Smooth muscle cell (in vitro differentiated cells): ENCODE results near the gene SGK1. TPM values are rescaled to one million over a fixed set of nuclear protein-coding genes. Genes with fewer than 3 reads are reported as not detected.
A peak's percentile ranks its signal among the peaks of the same experiment; 100 is the strongest.

Source experiments
- DNase-seq: peaks from one replicate; lab custom pipeline; 2025; ENCODE audit not compliant: unreplicated experiment; lab: John Stamatoyannopoulos, UW
- H2AFZ ChIP-seq: fragments of 200-600 bp; sonication (generic); 2 replicates; pipeline ENCODE4 v1.6.0; 2016; ENCODE audit warnings: antibody characterized with exemption, low read depth, mild to moderate bottlenecking
- H3F3A ChIP-seq: fragments of 200-600 bp; sonication (generic); 2 replicates; pipeline ENCODE4 v1.6.0; 2017; ENCODE audit warnings: antibody characterized with exemption, low read depth
- H3K27ac ChIP-seq: fragments of 200-600 bp; sonication (generic); 2 replicates; pipeline ENCODE4 v1.5.1; 2016; ENCODE audit warnings: low read depth, mild to moderate bottlenecking
- H3K27me3 ChIP-seq: fragments of 200-600 bp; sonication (generic); 2 replicates; pipeline ENCODE4 v1.6.1; 2016; ENCODE audit warnings: low read depth, mild to moderate bottlenecking
- H3K36me3 ChIP-seq: fragments of 200-600 bp; sonication (generic); 2 replicates; pipeline ENCODE4 v1.5.1; 2016; ENCODE audit warnings: low read depth
- H3K4me1 ChIP-seq: fragments of 200-600 bp; sonication (generic); 2 replicates; pipeline ENCODE4 v1.5.1; 2016; ENCODE audit warnings: low read depth
- H3K4me2 ChIP-seq: fragments of 200-600 bp; sonication (generic); 2 replicates; pipeline ENCODE4 v1.6.0; 2016; ENCODE audit warnings: mild to moderate bottlenecking
- H3K4me3 ChIP-seq: fragments of 200-600 bp; sonication (generic); 2 replicates; pipeline ENCODE4 v1.5.1; 2016; ENCODE audit warnings: mild to moderate bottlenecking
- H3K79me2 ChIP-seq: fragments of 200-600 bp; sonication (generic); 2 replicates; pipeline ENCODE4 v1.6.0; 2016; ENCODE audit warnings: low read depth, mild to moderate bottlenecking
- H3K9ac ChIP-seq: fragments of 200-600 bp; sonication (generic); 2 replicates; pipeline ENCODE4 v1.6.0; 2016; ENCODE audit warnings: low read depth
- H3K9me3 ChIP-seq: fragments of 200-600 bp; sonication (generic); replicated peaks from 2 replicates; pipeline ENCODE4 v1.5.1; 2016; ENCODE audit warnings: low read depth
- H4K20me1 ChIP-seq: fragments of 200-600 bp; sonication (generic); 2 replicates; pipeline ENCODE4 v1.6.0; 2016; ENCODE audit warnings: low read depth
- CTCF ChIP-seq: fragments of 200-600 bp; sonication (generic); IDR thresholded peaks from 2 replicates; pipeline ENCODE4 v1.5.1; 2017; ENCODE audit warnings: borderline replicate concordance, mild to moderate bottlenecking, antibody characterized with exemption; ENCODE audit not compliant: insufficient read depth, poor library complexity, severe bottlenecking
- WGBS: methylation state at CpG from one replicate; pipeline ENCODE4 v1.1.7; 2016; ENCODE audit warnings: low lambda C conversion rate; 5-methylcytosine and 5-hydroxymethylcytosine counted together
- polyA plus RNA-seq: library from polyadenylated mRNA; unstranded; fragments of >200 nt; fragmentation: Nextera tagmentation; extraction: Ambion mirVana; gene quantifications from 2 replicates; pipeline ENCODE4 v1.2.1, GENCODE V29; 2016
- total RNA-seq: library from RNA; depleted of rRNA; stranded (reverse); fragments of >200 nt; gene quantifications from 2 replicates; pipeline ENCODE4 v1.2.3, GENCODE V29; 2014

SGK1 gene
- total and polyA plus RNA-seq, 2 experiments from 2014 or later, result 18.9 to 109 TPM

- 93% methylated on average over 1 of the region's 1 CpG for WGBS
- Histone ChIP-seq H3K9me3 (no peaks in the 10 kb centered on the region), H3K36me3 (no peaks in the 10 kb centered on the region), H3K4me3 (no peak overlapping the region), H3K79me2 (no peaks in the 10 kb centered on the region), H4K20me1 (no peaks in the 10 kb centered on the region), H3K4me2 (peak overlapping the region; percentile 28), H3K4me1 (peaks cover 11% of the 10 kb centered on the region), H3K27me3 (no peaks in the 10 kb centered on the region), H2AFZ (no peak overlapping the region), H3K27ac (peak overlapping the region; percentile 95), H3F3A (peaks cover 5% of the 10 kb centered on the region), H3K9ac (no peak overlapping the region)
- DNase-seq, result no peak
- no peak for TF ChIP-seq CTCF
These were observed 28.7 kb downstream of the SGK1 start for GRCh38 chr6:134289204-134289575.

GRCh38 chr6:134288538-134289203 is 29.2 kb downstream of the SGK1 start:
- Histone ChIP-seq H3K4me3 (no peak overlapping the region), H3K9ac (peak overlapping the region; percentile 81), H3K36me3 (no peaks in the 10 kb centered on the region), H3K79me2 (no peaks in the 10 kb centered on the region), H3K9me3 (no peaks in the 10 kb centered on the region), H3K27me3 (no peaks in the 10 kb centered on the region), H3K4me2 (peak overlapping the region; percentile 28), H3K27ac (peak overlapping the region; percentile 95), H4K20me1 (no peaks in the 10 kb centered on the region), H3F3A (peaks cover 5% of the 10 kb centered on the region), H2AFZ (peak overlapping the region; percentile 41), H3K4me1 (peaks cover 11% of the 10 kb centered on the region)
- DNase-seq, result no peak
- 26% methylated on average over 3 of the region's 3 CpGs for WGBS
- TF ChIP-seq CTCF, result no peak

- no peak for DNase-seq
- Histone ChIP-seq H3F3A (peaks cover 5% of the 10 kb centered on the region), H4K20me1 (no peaks in the 10 kb centered on the region), H3K27ac (peak overlapping the region; percentile 95), H3K9me3 (no peaks in the 10 kb centered on the region), H3K27me3 (no peaks in the 10 kb centered on the region), H3K9ac (peak overlapping the region; percentile 81), H3K36me3 (no peaks in the 10 kb centered on the region), H2AFZ (peak overlapping the region; percentile 41), H3K4me3 (no peak overlapping the region), H3K4me2 (peak overlapping the region; percentile 28), H3K79me2 (no peaks in the 10 kb centered on the region), H3K4me1 (peaks cover 11% of the 10 kb centered on the region)
- TF ChIP-seq CTCF, result no peak
- 73% methylated on average over 2 of the region's 2 CpGs for WGBS
These were observed 29.9 kb downstream of the SGK1 start for GRCh38 chr6:134287859-134288537.
